Measurements from ENCODE around the gene EIF3L.

The EIF3L gene

GRCh38 chr22:37930270-37930951 lies 81.2 kb downstream of the EIF3L start:
- DNase-seq: no peak

GRCh38 chr22:37930952-37931440 lies 81.8 kb downstream of the EIF3L start:
- DNase-seq: no peak

GRCh38 chr22:37931893-37932389 lies 82.7 kb downstream of the EIF3L start:
- DNase-seq: no peak

- DNase-seq: no peak
Measured at GRCh38 chr22:37932401-37932800, 83.2 kb downstream of the EIF3L start.

GRCh38 chr22:37932821-37933578 lies 83.8 kb downstream of the EIF3L start:
- DNase-seq: no peak

GRCh38 chr22:37933711-37934376 lies 84.6 kb downstream of the EIF3L start:
- peak; percentile 72 for DNase-seq
